Activated B cell treated with CpG ODN at 0.5 μM for 24 hours (primary cell): ENCODE measurements around the gene SCARB1. TPM values are rescaled to one million over a fixed set of nuclear protein-coding genes. Genes with fewer than 3 reads are reported as not detected.

Source experiments
- ATAC-seq: fragments of 200-7000 bp; cut with Tn5 transposase; one replicate; pipeline ENCODE4 v1.10.0; 2021; ENCODE audit warnings: low read depth, mild to moderate bottlenecking, moderate library complexity
- CTCF ChIA-PET: fragments of 350-600 bp; sonication (Branson Sonifier 250); formaldehyde crosslinking; loops from one replicate; lab custom pipeline; 2021; ENCODE audit warnings: antibody characterized with exemption; lab: Charles Lee
- POLR2A ChIA-PET: fragments of 350-600 bp; sonication (Branson Sonifier 250); formaldehyde crosslinking; loops from one replicate; lab custom pipeline; 2021; ENCODE audit warnings: antibody characterized with exemption; lab: Charles Lee
- DNase-seq: peaks from one replicate; pipeline ENCODE4 v3.0.0; 2022
- H3K27ac Mint-ChIP-seq: one replicate; pipeline ENCODE4 v1.8.0; 2020; ENCODE audit warnings: mixed read lengths
- H3K27me3 Mint-ChIP-seq: one replicate; pipeline ENCODE4 v1.8.0; 2021; ENCODE audit warnings: mixed read lengths
- H3K36me3 Mint-ChIP-seq: one replicate; pipeline ENCODE4 v1.8.0; 2021; ENCODE audit warnings: low read depth, mixed read lengths
- H3K4me1 Mint-ChIP-seq: one replicate; pipeline ENCODE4 v1.8.0; 2021; ENCODE audit warnings: mixed read lengths
- H3K4me3 Mint-ChIP-seq: one replicate; pipeline ENCODE4 v1.8.0; 2020; ENCODE audit warnings: mild to moderate bottlenecking, mixed read lengths
- H3K9me3 Mint-ChIP-seq: one replicate; pipeline ENCODE4 v1.8.0; 2020; ENCODE audit warnings: mixed read lengths
- CTCF ChIP-seq: fragments of 200-600 bp; IDR thresholded peaks from one replicate; pipeline ENCODE4 v1.8.0; 2022; ENCODE audit warnings: antibody characterized with exemption, mild to moderate bottlenecking
- intact Hi-C: fragments of 100-400 bp; cut with micrococcal nuclease; formaldehyde crosslinking; loops from one replicate; pipeline ENCODE4 v1.15.1; 2024
- total RNA-seq: library from RNA; stranded (reverse); gene quantifications from 2 replicates; pipeline ENCODE4 v1.2.3, GENCODE V29; 2022

The SCARB1 gene
- total RNA-seq, 1 donor from 2014 or later, result 39.3 TPM

GRCh38 chr12:124824195-124824594, 39.5 kb downstream of the SCARB1 start:
- Mint-ChIP-seq H3K4me3 (no peak overlapping the region), H3K4me1 (peaks cover 10% of the 10 kb centered on the region)
- POLR2A ChIA-PET, result no interaction called here

GRCh38 chr12:124823272-124823970, 40.2 kb downstream of the SCARB1 start:
- H3K27ac Mint-ChIP-seq, result no peak overlapping the region
- TF ChIP-seq CTCF, result no peak
- POLR2A ChIA-PET, result no interaction called here
- H3K4me1 Mint-ChIP-seq, result peaks cover 7% of the 10 kb centered on the region
- CTCF ChIA-PET, result no interaction called here
- no peaks in the 10 kb centered on the region for H3K9me3 Mint-ChIP-seq
- H3K36me3 Mint-ChIP-seq, result no peaks in the 10 kb centered on the region
- H3K27me3 Mint-ChIP-seq, result no peaks in the 10 kb centered on the region
- DNase-seq (no peak), ATAC-seq (no peak)
- intact Hi-C loops, result no loop called here
- no peak overlapping the region for H3K4me3 Mint-ChIP-seq

More at GRCh38 chr12:124824195-124824594, 39.5 kb downstream of the SCARB1 start:
- CTCF ChIA-PET, result no interaction called here
- Mint-ChIP-seq H3K36me3 (no peaks in the 10 kb centered on the region), H3K27me3 (no peaks in the 10 kb centered on the region), H3K9me3 (no peaks in the 10 kb centered on the region), H3K27ac (no peak overlapping the region)
- intact Hi-C loops, result no loop called here
- no peak for DNase-seq
- ATAC-seq, result no peak
- TF ChIP-seq CTCF, result no peak

DNA sequence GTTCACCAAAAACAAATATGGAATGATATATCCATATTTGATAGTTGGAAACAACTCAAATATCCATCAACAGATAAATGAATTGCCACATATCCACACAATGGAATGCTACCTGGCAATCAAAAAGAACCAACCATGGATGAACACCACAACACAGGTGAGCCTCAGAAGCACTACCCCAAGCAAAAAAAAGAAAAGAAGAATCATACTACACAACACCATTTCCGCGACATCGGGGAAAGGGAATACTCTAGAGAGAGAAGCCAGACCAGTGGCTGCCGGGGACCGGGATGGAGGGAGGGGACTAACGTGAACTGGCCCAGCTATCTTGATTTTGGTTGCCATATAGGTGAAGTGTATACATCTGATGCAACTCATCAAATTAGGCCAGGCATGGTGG, 41.4 kb downstream of the SCARB1 start:
- H3K27ac Mint-ChIP-seq, result no peak overlapping the region
- DNase-seq, result no peak
- H3K36me3 Mint-ChIP-seq, result no peaks in the 10 kb centered on the region
- no peaks in the 10 kb centered on the region for H3K4me1 Mint-ChIP-seq
- no peaks in the 10 kb centered on the region for H3K27me3 Mint-ChIP-seq
- no peak for ATAC-seq
- CTCF ChIA-PET, result no interaction called here
- no peaks in the 10 kb centered on the region for H3K9me3 Mint-ChIP-seq
- POLR2A ChIA-PET, result no interaction called here
- intact Hi-C loops, result no loop called here
- H3K4me3 Mint-ChIP-seq, result no peak overlapping the region
- no peak for TF ChIP-seq CTCF

GRCh38 chr12:124821252-124822200, 42.1 kb downstream of the SCARB1 start:
- ATAC-seq (no peak), DNase-seq (no peak)
- Mint-ChIP-seq H3K27me3 (no peaks in the 10 kb centered on the region), H3K4me1 (no peaks in the 10 kb centered on the region), H3K4me3 (no peak overlapping the region), H3K36me3 (no peaks in the 10 kb centered on the region), H3K27ac (no peak overlapping the region), H3K9me3 (no peaks in the 10 kb centered on the region)
- TF ChIP-seq CTCF, result no peak
- CTCF ChIA-PET, result interaction anchor here (0.6 kb wide), 1 partner anchor 26 kb away, joined by 3 read pairs; no protein-coding TSS in a partner anchor
- POLR2A ChIA-PET, result no interaction called here
- intact Hi-C loops, result no loop called here

DNA sequence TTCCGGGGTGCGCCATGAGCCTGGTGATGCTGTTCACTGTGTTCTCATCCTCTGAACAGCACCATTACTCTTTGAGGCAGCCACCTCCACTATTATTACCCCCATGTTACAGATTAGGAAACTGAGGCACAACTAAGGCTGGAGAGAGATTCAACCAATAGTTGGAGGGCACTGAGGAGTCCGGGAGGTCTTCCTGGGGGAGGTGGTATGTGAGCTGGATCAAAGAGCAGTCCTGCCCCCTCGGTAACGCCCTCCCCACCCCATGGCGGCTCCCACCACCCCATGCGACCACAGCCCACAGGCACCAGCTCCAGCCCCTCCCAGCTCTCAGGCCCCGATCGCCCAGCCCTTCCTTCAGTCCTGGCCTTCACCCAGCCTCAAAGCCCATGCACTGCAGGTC, 43.5 kb downstream of the SCARB1 start:
- intact Hi-C loops, result no loop called here
- Mint-ChIP-seq H3K9me3 (no peaks in the 10 kb centered on the region), H3K4me1 (no peaks in the 10 kb centered on the region), H3K4me3 (no peak overlapping the region), H3K27me3 (no peaks in the 10 kb centered on the region), H3K27ac (no peak overlapping the region), H3K36me3 (peaks cover 8% of the 10 kb centered on the region)
- POLR2A ChIA-PET, result no interaction called here
- TF ChIP-seq CTCF, result no peak
- CTCF ChIA-PET, result no interaction called here
- no peak for ATAC-seq
- no peak for DNase-seq
